CD4-positive, alpha-beta memory T cell (primary cell): ENCODE results near the gene PDCD11. TPM values are rescaled to one million over a fixed set of nuclear protein-coding genes. Genes with fewer than 3 reads are reported as not detected.
A peak's percentile ranks its signal among the peaks of the same experiment; 100 is the strongest.

Experiments
- CTCF ChIA-PET: fragments of 350-600 bp; sonication (Branson Sonifier 250); formaldehyde crosslinking; loops from one replicate; lab custom pipeline; 2021; ENCODE audit warnings: inconsistent platforms; ENCODE audit not compliant: partially characterized antibody; lab: Charles Lee
- POLR2A ChIA-PET: fragments of 350-600 bp; sonication (Branson Sonifier 250); formaldehyde crosslinking; loops from one replicate; lab custom pipeline; 2021; ENCODE audit not compliant: partially characterized antibody; lab: Charles Lee
- DNase-seq, 5 donors: peaks; one replicate each; pipeline versions ENCODE4 v3.0.0 to v3.0.0-alpha.2; 2020 to 2022; ENCODE audit warnings: mixed read lengths in 1 of 5
- H3K27ac ChIP-seq: one replicate; pipeline ENCODE4 v1.7.0; 2013; ENCODE audit warnings: low read depth, low read length
- H3K27me3 ChIP-seq: 2 replicates; pipeline ENCODE4 v1.7.0; 2013; ENCODE audit warnings: mild to moderate bottlenecking, low read length, moderate library complexity; ENCODE audit not compliant: insufficient read depth
- H3K36me3 ChIP-seq: 2 replicates; pipeline ENCODE4 v1.7.0; 2013; ENCODE audit warnings: mild to moderate bottlenecking, low read length, moderate library complexity; ENCODE audit not compliant: insufficient read depth
- H3K4me1 ChIP-seq: 2 replicates; pipeline ENCODE4 v1.7.0; 2013; ENCODE audit warnings: mild to moderate bottlenecking, low read length, moderate library complexity; ENCODE audit not compliant: insufficient read depth
- H3K4me3 ChIP-seq, 2 donors: one replicate each; pipeline ENCODE4 v1.7.0; 2013; ENCODE audit warnings: low read length in 2 of 2, mild to moderate bottlenecking in 1 of 2
- H3K9me3 ChIP-seq, 2 donors: one replicate each; pipeline ENCODE4 v1.7.0; 2013; ENCODE audit warnings: low read length in 2 of 2, control low read depth in 1 of 2; ENCODE audit not compliant: control insufficient read depth in 1 of 2
- H3K27ac Mint-ChIP-seq, 7 donors: one replicate each; pipeline ENCODE4 v1.8.0; 2020 to 2021; ENCODE audit warnings: mixed read lengths in 7 of 7, mild to moderate bottlenecking in 6 of 7, inconsistent platforms in 3 of 7, moderate library complexity in 3 of 7
- H3K27me3 Mint-ChIP-seq, 2 donors: one replicate each; pipeline ENCODE4 v1.8.0; 2020 to 2021; ENCODE audit warnings: mixed read lengths in 2 of 2
- H3K36me3 Mint-ChIP-seq, 2 donors: one replicate each; pipeline ENCODE4 v1.8.0; 2020 to 2021; ENCODE audit warnings: mixed read lengths in 2 of 2, inconsistent platforms in 1 of 2, mild to moderate bottlenecking in 1 of 2
- H3K4me1 Mint-ChIP-seq, 4 donors: one replicate each; pipeline ENCODE4 v1.8.0; 2020 to 2021; ENCODE audit warnings: mixed read lengths in 4 of 4, mild to moderate bottlenecking in 1 of 4
- H3K4me3 Mint-ChIP-seq, 8 donors: one replicate each; pipeline ENCODE4 v1.8.0; 2020 to 2021; ENCODE audit warnings: mixed read lengths in 8 of 8, mild to moderate bottlenecking in 7 of 8, moderate library complexity in 6 of 8, inconsistent platforms in 3 of 8
- H3K9me3 Mint-ChIP-seq, 8 donors: one replicate each; pipeline ENCODE4 v1.8.0; 2020 to 2021; ENCODE audit warnings: mixed read lengths in 8 of 8, mild to moderate bottlenecking in 5 of 8, inconsistent platforms in 3 of 8, moderate library complexity in 1 of 8
- intact Hi-C: fragments of 100-400 bp; cut with micrococcal nuclease; formaldehyde crosslinking; loops from one replicate; pipeline ENCODE4 v1.15.1; 2023
- polyA plus RNA-seq, 2 donors: library from polyadenylated mRNA; unstranded; fragments of 300-500 nt; fragmentation: Illumina TruSeq; gene quantifications; one replicate each; pipeline ENCODE4 v1.2.3, GENCODE V29; 2021
- total RNA-seq, 2 experiments: library from RNA; stranded (reverse); gene quantifications; one replicate each; pipeline ENCODE4 v1.2.3, GENCODE V29; 2021

The PDCD11 gene
- total and polyA plus RNA-seq, 4 experiments from 2014 or later, result 2.5 to 45.0 (median 26.9) TPM

- Histone ChIP-seq H3K9me3 (no peaks in the 10 kb centered on the region), H3K4me3 (no peak overlapping the region), H3K27me3 (no peaks in the 10 kb centered on the region), H3K36me3 (no peaks in the 10 kb centered on the region), H3K4me1 (peaks cover 33% of the 10 kb centered on the region), H3K27ac (no peak overlapping the region)
- no peaks in the 10 kb centered on the region for H3K36me3 Mint-ChIP-seq
- H3K27me3 Mint-ChIP-seq, result no peaks in the 10 kb centered on the region
- ChIA-PET POLR2A (no interaction called here), CTCF (interaction anchor here (0.8 kb wide), 1 partner anchor 51 kb away, joined by 3 read pairs; no protein-coding TSS in a partner anchor)
- peaks cover 27 to 52% (median 40%) of the 10 kb centered on the region in 4 donors for H3K4me1 Mint-ChIP-seq
- H3K27ac Mint-ChIP-seq, result peak overlapping the region in 4 of 7 donors; percentile 14 to 66 (median 41)
- no peaks in the 10 kb centered on the region for H3K9me3 Mint-ChIP-seq
- H3K4me3 Mint-ChIP-seq, result peak overlapping the region in 2 of 8 donors; percentile 8 to 44
- peak in 1 of 5 donors; percentile 12 for DNase-seq
- intact Hi-C loops, result no loop called here
These were observed 71.0 kb downstream of the PDCD11 start for GRCh38 chr10:103467406-103467805.

GRCh38 chr10:103469201-103469600 is 72.8 kb downstream of the PDCD11 start:
- H3K4me3 Mint-ChIP-seq, result peak overlapping the region in 2 of 8 donors; percentile 5 to 24
- no peak overlapping the region for H3K27ac ChIP-seq
- H3K36me3 ChIP-seq, result no peaks in the 10 kb centered on the region
- no peak for DNase-seq
- H3K27me3 ChIP-seq, result no peaks in the 10 kb centered on the region
- POLR2A ChIA-PET, result interaction anchor here (4.4 kb wide), 1 partner anchor 17 kb away, joined by 106 read pairs; the partner anchor contains the start of gene CALHM2
- H3K4me3 ChIP-seq, result no peak overlapping the region
- H3K27ac Mint-ChIP-seq, result peak overlapping the region in 6 of 7 donors; percentile 2 to 97 (median 82)
- H3K36me3 Mint-ChIP-seq, result no peaks in the 10 kb centered on the region
- intact Hi-C loops, result no loop called here
- H3K27me3 Mint-ChIP-seq, result no peaks in the 10 kb centered on the region
- H3K4me1 ChIP-seq, result peaks cover 43% of the 10 kb centered on the region
- H3K9me3 ChIP-seq, result no peaks in the 10 kb centered on the region
- H3K9me3 Mint-ChIP-seq, result no peaks in the 10 kb centered on the region
- CTCF ChIA-PET, result interaction anchor here (0.6 to 3.6 kb wide), 3 partner anchors 12 to 52 kb away, joined by 3 to 15 read pairs (median 3); no protein-coding TSS in a partner anchor
- peaks cover 30 to 63% (median 47%) of the 10 kb centered on the region in 4 donors for H3K4me1 Mint-ChIP-seq

- no peaks in the 10 kb centered on the region for H3K27me3 ChIP-seq
- Mint-ChIP-seq H3K36me3 (no peaks in the 10 kb centered on the region), H3K27me3 (no peaks in the 10 kb centered on the region), H3K27ac (peak overlapping the region; percentile 85 to 97 (median 90)), H3K4me1 (peaks cover 30 to 69% (median 51%) of the 10 kb centered on the region in 4 donors), H3K4me3 (peak overlapping the region; percentile 67 to 85 (median 79)), H3K9me3 (no peaks in the 10 kb centered on the region)
- H3K27ac ChIP-seq, result peak overlapping the region; percentile 63
- intact Hi-C loops, result loop anchor here (1.0 kb wide), 1 partner anchor 20 kb away; no protein-coding TSS in a partner anchor
- POLR2A ChIA-PET, result interaction anchor here (0.8 to 4.4 kb wide), 11 partner anchors 9 to 651 kb away, joined by 3 to 106 read pairs (median 4); partner anchors contain the start of genes CALHM2 and SFR1
- H3K4me1 ChIP-seq, result peaks cover 43% of the 10 kb centered on the region
- H3K9me3 ChIP-seq, result no peaks in the 10 kb centered on the region
- no peaks in the 10 kb centered on the region for H3K36me3 ChIP-seq
- CTCF ChIA-PET, result interaction anchor here (1.9 to 3.6 kb wide), 4 partner anchors 10 to 19 kb away, joined by 8 to 15 read pairs (median 11); partner anchors contain the start of gene CALHM2
- peak overlapping the region in 1 of 2 donors; percentile 3 for H3K4me3 ChIP-seq
- DNase-seq, result peak; percentile 67 to 88 (median 74)
These were observed 74.6 kb downstream of the PDCD11 start for GRCh38 chr10:103470761-103471653.

GRCh38 chr10:103472005-103472404 is 75.6 kb downstream of the PDCD11 start:
- Histone ChIP-seq H3K4me3 (no peak overlapping the region), H3K4me1 (peaks cover 47% of the 10 kb centered on the region), H3K27me3 (no peaks in the 10 kb centered on the region), H3K27ac (peak overlapping the region; percentile 63), H3K36me3 (no peaks in the 10 kb centered on the region), H3K9me3 (no peaks in the 10 kb centered on the region)
- peak overlapping the region in 7 of 8 donors; percentile 73 to 85 (median 81) for H3K4me3 Mint-ChIP-seq
- peak overlapping the region; percentile 85 to 97 (median 90) for H3K27ac Mint-ChIP-seq
- ChIA-PET POLR2A (interaction anchor here (1.0 to 4.4 kb wide), 11 partner anchors 9 to 826 kb away, joined by 3 to 106 read pairs (median 4); partner anchors contain the start of gene CALHM2), CTCF (interaction anchor here (0.7 to 3.6 kb wide), 6 partner anchors 9 to 54 kb away, joined by 3 to 15 read pairs (median 8); partner anchors contain the start of gene CALHM2)
- peaks cover 33 to 70% (median 47%) of the 10 kb centered on the region in 4 donors for H3K4me1 Mint-ChIP-seq
- no peak for DNase-seq
- H3K36me3 Mint-ChIP-seq, result no peaks in the 10 kb centered on the region
- intact Hi-C loops, result no loop called here
- no peaks in the 10 kb centered on the region for H3K27me3 Mint-ChIP-seq
- H3K9me3 Mint-ChIP-seq, result no peaks in the 10 kb centered on the region

- Mint-ChIP-seq H3K4me1 (peaks cover 31 to 64% (median 43%) of the 10 kb centered on the region in 4 donors), H3K27me3 (no peaks in the 10 kb centered on the region), H3K4me3 (peak overlapping the region in 1 of 8 donors; percentile 54), H3K36me3 (no peaks in the 10 kb centered on the region), H3K9me3 (no peaks in the 10 kb centered on the region), H3K27ac (peak overlapping the region in 1 of 7 donors; percentile 62)
- Histone ChIP-seq H3K4me3 (no peak overlapping the region), H3K27ac (no peak overlapping the region), H3K9me3 (no peaks in the 10 kb centered on the region), H3K36me3 (no peaks in the 10 kb centered on the region), H3K4me1 (peaks cover 44% of the 10 kb centered on the region), H3K27me3 (no peaks in the 10 kb centered on the region)
- ChIA-PET POLR2A (interaction anchor here (1.3 to 4.4 kb wide), 2 partner anchors 21 to 28 kb away, joined by 3 to 106 read pairs; partner anchors contain the start of gene CALHM2), CTCF (interaction anchor here (1.1 to 2.7 kb wide), 4 partner anchors 10 to 56 kb away, joined by 7 to 14 read pairs (median 8); partner anchors contain the start of gene CALHM2)
- intact Hi-C loops, result no loop called here
- peak in 1 of 5 donors; percentile 14 for DNase-seq
These were observed 76.8 kb downstream of the PDCD11 start for GRCh38 chr10:103473261-103473671.

- no peaks in the 10 kb centered on the region for H3K9me3 Mint-ChIP-seq
- H3K27me3 Mint-ChIP-seq, result no peaks in the 10 kb centered on the region
- Histone ChIP-seq H3K9me3 (no peaks in the 10 kb centered on the region), H3K4me3 (no peak overlapping the region), H3K27ac (no peak overlapping the region), H3K27me3 (no peaks in the 10 kb centered on the region), H3K4me1 (peaks cover 44% of the 10 kb centered on the region), H3K36me3 (no peaks in the 10 kb centered on the region)
- no peaks in the 10 kb centered on the region for H3K36me3 Mint-ChIP-seq
- peak overlapping the region in 6 of 7 donors; percentile 4 to 79 (median 70) for H3K27ac Mint-ChIP-seq
- POLR2A ChIA-PET, result interaction anchor here (1.2 kb wide), 2 partner anchors 23 to 29 kb away, joined by 3 read pairs; no protein-coding TSS in a partner anchor
- CTCF ChIA-PET, result interaction anchor here (1.1 to 8.4 kb wide), 3 partner anchors 9 to 63 kb away, joined by 6 to 141 read pairs (median 7); no protein-coding TSS in a partner anchor
- no peak for DNase-seq
- peaks cover 31 to 64% (median 42%) of the 10 kb centered on the region in 4 donors for H3K4me1 Mint-ChIP-seq
- intact Hi-C loops, result no loop called here
- H3K4me3 Mint-ChIP-seq, result peak overlapping the region in 1 of 8 donors; percentile 27
These were observed 77.7 kb downstream of the PDCD11 start for GRCh38 chr10:103474077-103474476.
